DOHH2 (cell line): ENCODE data around the gene ADAMTS8.

Experiments
- H3F3A ChIP-seq: fragments of 200-600 bp; sonication (generic), shearing (Covaris generic); 2 replicates; pipeline ENCODE4 v1.6.0; 2016; ENCODE audit warnings: antibody characterized with exemption, mild to moderate bottlenecking; ENCODE audit not compliant: control insufficient read depth, insufficient read depth
- H3K27ac ChIP-seq: fragments of 200-600 bp; sonication (generic); 2 replicates; pipeline ENCODE4 v1.5.1; 2014; ENCODE audit warnings: low read depth, mild to moderate bottlenecking, low read length, moderate library complexity
- H3K27me3 ChIP-seq: fragments of 200-600 bp; sonication (generic); 2 replicates; pipeline ENCODE4 v1.6.1; 2014; ENCODE audit warnings: mild to moderate bottlenecking, low read length, mixed read lengths; ENCODE audit not compliant: control insufficient read depth
- H3K36me3 ChIP-seq: fragments of 200-600 bp; sonication (generic); 2 replicates; pipeline ENCODE4 v1.6.1; 2014; ENCODE audit warnings: mild to moderate bottlenecking, low read length, moderate library complexity, mixed read lengths; ENCODE audit not compliant: control insufficient read depth
- H3K4me1 ChIP-seq: fragments of 200-600 bp; sonication (generic); 2 replicates; pipeline ENCODE4 v1.6.1; 2014; ENCODE audit warnings: mild to moderate bottlenecking, low read length, mixed read lengths; ENCODE audit not compliant: control insufficient read depth
- H3K4me2 ChIP-seq: fragments of 200-600 bp; sonication (generic); 2 replicates; pipeline ENCODE4 v1.6.0; 2014; ENCODE audit warnings: mild to moderate bottlenecking, low read length, moderate library complexity
- H3K4me3 ChIP-seq: fragments of 200-600 bp; sonication (generic); 2 replicates; pipeline ENCODE4 v1.5.1; 2014; ENCODE audit warnings: mild to moderate bottlenecking, low read length, mixed read lengths
- H3K79me2 ChIP-seq: fragments of 200-600 bp; sonication (generic); 2 replicates; pipeline ENCODE4 v1.6.1; 2014; ENCODE audit warnings: mild to moderate bottlenecking, low read length, mixed read lengths; ENCODE audit not compliant: control insufficient read depth
- H3K9me2 ChIP-seq: fragments of 200-600 bp; sonication (generic); replicated peaks from 2 replicates; pipeline ENCODE4 v1.6.1; 2014; ENCODE audit warnings: mild to moderate bottlenecking, low read length, mixed read lengths; ENCODE audit not compliant: control insufficient read depth
- H3K9me3 ChIP-seq: fragments of 200-600 bp; sonication (generic); 2 replicates; pipeline ENCODE4 v1.6.1; 2014; ENCODE audit warnings: antibody characterized with exemption, low read length, mixed read lengths; ENCODE audit not compliant: control insufficient read depth, insufficient read depth
- H4K20me1 ChIP-seq: fragments of 200-600 bp; sonication (generic); 2 replicates; pipeline ENCODE4 v1.6.0; 2014; ENCODE audit warnings: low read depth, mild to moderate bottlenecking, antibody characterized with exemption, low read length, moderate library complexity; ENCODE audit not compliant: control insufficient read depth, insufficient read depth
- EZH2phosphoT487 ChIP-seq: fragments of 200-600 bp; sonication (generic); IDR thresholded peaks from 2 replicates; pipeline ENCODE4 v1.6.1; 2017; ENCODE audit warnings: borderline replicate concordance, mild to moderate bottlenecking, antibody characterized with exemption, low read length, moderate library complexity, mixed read lengths
- TF ChIP-seq, protein P1 (sequence below): fragments of 200-600 bp; sonication (generic); IDR thresholded peaks from one replicate; pipeline ENCODE4 v1.5.1; 2014; ENCODE audit warnings: antibody characterized with exemption, mild to moderate bottlenecking, low read depth, low read length; ENCODE audit not compliant: poor library complexity, severe bottlenecking

Gene ADAMTS8

DNA sequence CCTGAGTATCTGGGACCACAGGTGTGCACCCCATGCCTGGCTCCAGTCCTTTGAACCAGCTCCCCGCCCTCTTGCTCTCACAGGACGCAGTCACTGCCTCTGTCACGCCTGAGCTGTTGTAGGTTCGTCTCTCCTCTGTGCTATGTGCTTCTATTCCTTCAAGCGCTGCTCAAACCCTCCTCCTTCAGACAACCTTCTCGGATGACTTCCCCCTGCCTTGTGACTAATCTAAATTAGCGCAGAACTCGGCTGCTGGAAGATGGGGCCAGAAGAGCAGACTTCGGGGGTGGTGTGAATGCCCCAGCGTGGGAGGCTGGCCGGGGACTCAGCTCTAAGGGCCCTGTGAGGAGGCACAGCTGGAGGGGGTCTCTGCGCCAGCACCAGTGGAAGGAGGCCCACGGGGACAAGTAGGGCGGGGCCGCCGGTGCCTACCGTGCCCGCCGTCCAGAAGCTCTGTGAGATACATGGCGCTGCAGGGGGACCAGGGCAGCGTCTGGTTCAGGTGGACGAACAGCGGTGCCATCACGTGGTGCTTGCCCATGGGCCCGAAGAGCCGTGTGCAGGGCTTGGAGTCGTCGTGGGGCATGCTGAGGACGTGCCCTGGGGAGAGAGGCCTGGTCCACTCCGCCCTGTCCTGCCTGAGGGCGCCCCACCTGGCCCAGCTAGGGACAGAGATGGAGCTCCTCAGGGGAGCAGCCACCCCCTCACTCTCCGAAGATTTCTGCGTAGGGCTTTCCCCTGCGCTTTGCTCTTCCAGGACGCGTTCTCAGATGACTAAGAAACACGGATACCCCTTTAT, 12.5 kb downstream of the ADAMTS8 start:
- Histone ChIP-seq H3K9me3 (no peaks in the 10 kb centered on the region), H3K4me3 (no peak overlapping the region), H3K4me1 (no peaks in the 10 kb centered on the region), H3F3A (no peaks in the 10 kb centered on the region), H3K4me2 (no peak overlapping the region), H3K36me3 (no peaks in the 10 kb centered on the region), H3K79me2 (no peaks in the 10 kb centered on the region), H3K9me2 (no peaks in the 10 kb centered on the region), H3K27me3 (peaks cover 13% of the 10 kb centered on the region), H4K20me1 (no peaks in the 10 kb centered on the region), H3K27ac (no peak overlapping the region)
- TF ChIP-seq, protein P1, sequence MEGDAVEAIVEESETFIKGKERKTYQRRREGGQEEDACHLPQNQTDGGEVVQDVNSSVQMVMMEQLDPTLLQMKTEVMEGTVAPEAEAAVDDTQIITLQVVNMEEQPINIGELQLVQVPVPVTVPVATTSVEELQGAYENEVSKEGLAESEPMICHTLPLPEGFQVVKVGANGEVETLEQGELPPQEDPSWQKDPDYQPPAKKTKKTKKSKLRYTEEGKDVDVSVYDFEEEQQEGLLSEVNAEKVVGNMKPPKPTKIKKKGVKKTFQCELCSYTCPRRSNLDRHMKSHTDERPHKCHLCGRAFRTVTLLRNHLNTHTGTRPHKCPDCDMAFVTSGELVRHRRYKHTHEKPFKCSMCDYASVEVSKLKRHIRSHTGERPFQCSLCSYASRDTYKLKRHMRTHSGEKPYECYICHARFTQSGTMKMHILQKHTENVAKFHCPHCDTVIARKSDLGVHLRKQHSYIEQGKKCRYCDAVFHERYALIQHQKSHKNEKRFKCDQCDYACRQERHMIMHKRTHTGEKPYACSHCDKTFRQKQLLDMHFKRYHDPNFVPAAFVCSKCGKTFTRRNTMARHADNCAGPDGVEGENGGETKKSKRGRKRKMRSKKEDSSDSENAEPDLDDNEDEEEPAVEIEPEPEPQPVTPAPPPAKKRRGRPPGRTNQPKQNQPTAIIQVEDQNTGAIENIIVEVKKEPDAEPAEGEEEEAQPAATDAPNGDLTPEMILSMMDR: no peak
- no peak for TF ChIP-seq EZH2phosphoT487

DNA sequence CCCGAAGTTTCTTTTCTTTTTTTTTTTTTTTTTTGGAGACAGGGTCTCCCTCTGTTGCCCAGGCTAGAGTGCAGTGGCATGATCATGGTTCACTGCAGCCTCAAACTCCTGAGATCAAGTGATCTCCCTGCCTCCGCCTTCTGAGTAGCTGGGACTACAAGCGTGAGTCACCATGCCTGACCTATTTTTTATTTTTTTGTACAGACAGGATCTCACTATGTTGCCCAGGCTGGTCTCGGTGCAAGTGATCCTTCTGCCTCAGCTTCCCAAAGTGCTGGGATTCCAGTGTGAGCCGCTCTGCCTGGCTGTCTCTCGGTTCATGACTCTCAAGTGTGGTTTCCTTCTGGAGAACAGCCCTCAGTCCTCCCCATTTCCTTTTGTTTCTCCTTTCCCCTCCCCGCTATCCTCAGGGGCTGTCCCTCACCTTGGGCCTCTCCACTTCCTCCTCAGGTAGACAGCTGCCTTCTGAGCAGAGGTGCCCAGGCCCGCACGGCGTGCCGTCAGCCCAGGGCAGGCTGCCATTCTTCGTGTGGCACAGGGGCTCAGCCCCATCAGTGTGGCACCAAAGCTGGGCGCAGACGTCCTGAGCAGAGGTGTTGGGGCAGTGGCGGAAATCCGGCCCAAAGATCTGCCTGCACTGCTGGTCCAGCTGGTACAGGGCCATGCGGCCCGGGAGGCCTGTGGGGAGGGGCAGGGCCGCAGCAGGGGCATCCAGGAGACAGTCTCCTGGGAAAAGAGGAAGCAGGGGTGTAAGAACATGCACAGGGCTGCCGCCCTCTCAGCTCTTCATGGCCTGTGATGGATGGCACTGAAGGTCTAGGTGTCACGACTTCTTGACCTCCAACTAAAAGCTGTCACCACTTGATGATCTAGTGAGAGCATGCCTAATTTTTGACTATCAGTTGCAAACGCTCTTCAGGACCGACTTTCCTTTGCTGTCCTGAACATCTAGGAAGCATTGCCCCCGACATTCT, 14.0 kb downstream of the ADAMTS8 start:
- H3K4me2 ChIP-seq: no peak overlapping the region
- H3K79me2 ChIP-seq: no peaks in the 10 kb centered on the region
- H3K27me3 ChIP-seq: 0 out of 2 replicates have a peak, but pooled peaks cover 7% of the 10 kb centered on the region
- no peak overlapping the region for H3K4me3 ChIP-seq
- H4K20me1 ChIP-seq: no peaks in the 10 kb centered on the region
- H3K27ac ChIP-seq: no peak overlapping the region
- no peaks in the 10 kb centered on the region for H3K36me3 ChIP-seq
- no peaks in the 10 kb centered on the region for H3K9me3 ChIP-seq
- TF ChIP-seq EZH2phosphoT487: no peak
- TF ChIP-seq, protein P1: no peak
- no peaks in the 10 kb centered on the region for H3F3A ChIP-seq
- no peaks in the 10 kb centered on the region for H3K4me1 ChIP-seq
- H3K9me2 ChIP-seq: no peaks in the 10 kb centered on the region

DNA sequence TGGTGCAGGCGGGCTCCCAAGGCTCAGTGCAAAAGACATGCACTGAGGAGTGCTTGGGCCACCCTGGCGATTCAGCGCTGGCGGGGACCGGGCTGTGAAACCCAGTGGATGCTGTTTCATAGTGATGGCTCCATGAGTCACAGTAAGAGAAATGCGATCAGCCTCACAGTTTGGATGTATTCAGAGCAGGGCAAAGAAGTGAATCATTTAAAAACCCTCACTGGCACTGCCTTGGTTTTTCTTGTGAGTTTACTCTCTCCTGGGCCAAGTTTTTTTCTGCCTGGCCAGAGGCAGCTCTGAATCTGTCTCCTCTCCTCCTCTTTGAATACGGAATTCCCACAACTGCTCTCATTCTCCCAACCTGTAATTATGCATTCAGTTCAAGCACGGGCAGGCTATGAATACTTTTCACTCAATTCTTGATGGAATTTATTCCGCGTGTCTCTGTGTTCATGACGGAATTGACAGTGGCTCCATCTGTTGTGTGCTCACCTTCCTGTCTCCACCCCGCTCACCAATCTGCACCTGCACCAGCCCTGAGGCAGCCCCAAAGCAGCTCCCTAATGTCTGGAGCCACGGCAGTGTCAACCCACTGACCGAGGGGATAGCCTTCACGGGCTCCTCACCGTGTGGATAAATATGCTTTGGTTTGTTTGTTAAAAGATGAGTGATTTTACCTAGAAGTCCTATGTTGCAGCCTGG, 14.9 kb downstream of the ADAMTS8 start:
- H3K9me2 ChIP-seq: no peaks in the 10 kb centered on the region
- H3K4me2 ChIP-seq: no peak overlapping the region

More for the DNA sequence above, 14.9 kb downstream of the ADAMTS8 start:
- no peak for TF ChIP-seq EZH2phosphoT487
- TF ChIP-seq, protein P1: no peak
- no peaks in the 10 kb centered on the region for H3F3A ChIP-seq
- no peaks in the 10 kb centered on the region for H3K4me1 ChIP-seq
- no peaks in the 10 kb centered on the region for H3K36me3 ChIP-seq
- no peak overlapping the region for H3K4me3 ChIP-seq
- no peaks in the 10 kb centered on the region for H3K79me2 ChIP-seq
- 0 out of 2 replicates have a peak, but pooled peaks cover 7% of the 10 kb centered on the region for H3K27me3 ChIP-seq
- no peaks in the 10 kb centered on the region for H3K9me3 ChIP-seq
- H3K27ac ChIP-seq: no peak overlapping the region
- H4K20me1 ChIP-seq: no peaks in the 10 kb centered on the region
